ENCODE results near the gene HELZ2. TPM values are rescaled to one million over a fixed set of nuclear protein-coding genes. Genes with fewer than 3 reads are reported as not detected.

The HELZ2 gene
- total and polyA plus RNA-seq, 10 of the 15 experiments (the other 5 are each of a cell fraction or from before 2014, with no cell fraction given) = 0.05 to 33.3 (median 6.2) TPM

DNA sequence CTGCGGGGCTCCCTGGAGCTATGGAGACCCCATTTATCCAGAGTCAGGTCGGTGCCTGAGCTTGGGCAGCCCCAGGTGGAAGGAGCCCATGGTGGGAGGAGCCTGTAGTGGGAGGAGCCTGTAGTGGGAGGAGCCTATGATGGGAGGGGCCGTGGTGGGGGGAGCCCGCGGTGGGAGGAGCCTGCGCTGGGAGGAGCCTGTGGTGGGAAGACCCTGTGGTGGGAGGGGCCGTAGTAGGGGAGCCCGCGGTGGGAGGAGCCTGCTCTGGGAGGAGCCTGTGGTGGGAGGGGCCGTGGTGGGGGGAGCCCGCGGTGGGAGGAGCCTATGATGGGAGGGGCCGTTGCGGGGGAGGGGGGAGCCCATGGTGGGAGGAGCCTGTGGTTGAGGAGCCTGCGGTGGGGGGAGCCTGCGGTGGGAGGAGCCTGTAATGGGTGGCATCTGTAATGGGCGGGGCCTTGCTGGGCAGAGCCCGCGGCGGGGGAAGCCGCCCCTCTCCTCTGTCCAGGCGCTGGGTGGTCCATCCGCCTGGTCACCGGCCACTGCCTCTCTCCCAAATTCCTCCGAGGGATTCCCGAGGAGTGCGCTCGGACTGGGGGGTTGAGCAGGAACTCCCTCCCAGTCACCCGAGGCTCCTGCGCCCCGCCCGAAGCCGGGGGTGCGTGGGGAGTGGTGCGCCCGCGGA lies 20.6 kb downstream of the HELZ2 start (continued):
- TF ChIP-seq, protein P1, sequence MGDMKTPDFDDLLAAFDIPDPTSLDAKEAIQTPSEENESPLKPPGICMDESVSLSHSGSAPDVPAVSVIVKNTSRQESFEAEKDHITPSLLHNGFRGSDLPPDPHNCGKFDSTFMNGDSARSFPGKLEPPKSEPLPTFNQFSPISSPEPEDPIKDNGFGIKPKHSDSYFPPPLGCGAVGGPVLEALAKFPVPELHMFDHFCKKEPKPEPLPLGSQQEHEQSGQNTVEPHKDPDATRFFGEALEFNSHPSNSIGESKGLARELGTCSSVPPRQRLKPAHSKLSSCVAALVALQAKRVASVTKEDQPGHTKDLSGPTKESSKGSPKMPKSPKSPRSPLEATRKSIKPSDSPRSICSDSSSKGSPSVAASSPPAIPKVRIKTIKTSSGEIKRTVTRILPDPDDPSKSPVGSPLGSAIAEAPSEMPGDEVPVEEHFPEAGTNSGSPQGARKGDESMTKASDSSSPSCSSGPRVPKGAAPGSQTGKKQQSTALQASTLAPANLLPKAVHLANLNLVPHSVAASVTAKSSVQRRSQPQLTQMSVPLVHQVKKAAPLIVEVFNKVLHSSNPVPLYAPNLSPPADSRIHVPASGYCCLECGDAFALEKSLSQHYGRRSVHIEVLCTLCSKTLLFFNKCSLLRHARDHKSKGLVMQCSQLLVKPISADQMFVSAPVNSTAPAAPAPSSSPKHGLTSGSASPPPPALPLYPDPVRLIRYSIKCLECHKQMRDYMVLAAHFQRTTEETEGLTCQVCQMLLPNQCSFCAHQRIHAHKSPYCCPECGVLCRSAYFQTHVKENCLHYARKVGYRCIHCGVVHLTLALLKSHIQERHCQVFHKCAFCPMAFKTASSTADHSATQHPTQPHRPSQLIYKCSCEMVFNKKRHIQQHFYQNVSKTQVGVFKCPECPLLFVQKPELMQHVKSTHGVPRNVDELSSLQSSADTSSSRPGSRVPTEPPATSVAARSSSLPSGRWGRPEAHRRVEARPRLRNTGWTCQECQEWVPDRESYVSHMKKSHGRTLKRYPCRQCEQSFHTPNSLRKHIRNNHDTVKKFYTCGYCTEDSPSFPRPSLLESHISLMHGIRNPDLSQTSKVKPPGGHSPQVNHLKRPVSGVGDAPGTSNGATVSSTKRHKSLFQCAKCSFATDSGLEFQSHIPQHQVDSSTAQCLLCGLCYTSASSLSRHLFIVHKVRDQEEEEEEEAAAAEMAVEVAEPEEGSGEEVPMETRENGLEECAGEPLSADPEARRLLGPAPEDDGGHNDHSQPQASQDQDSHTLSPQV (IDR thresholded peaks at IDR 0.05) = no peak

- H3K36me3 ChIP-seq (ENCODE audit: control insufficient read depth in 2 of 2, insufficient read depth in 2 of 2, low read length in 1 of 2) = no peaks in the 10 kb centered on the region
- WGBS (ENCODE audit: insufficient coverage, insufficient replicate concordance, low lambda C conversion rate, missing lambda C conversion rate) = 2% methylated on average over 14 of the region's 15 CpGs
- no peaks in the 10 kb centered on the region for H3K79me2 ChIP-seq (ENCODE audit: control insufficient read depth, insufficient read depth, low read length)
- in situ Hi-C loops (cut with MboI) = no loop called here
- ChIA-PET RAD21 (ENCODE audit: unreplicated experiment) (interaction anchor here (1.0 to 2.0 kb wide), 6 partner anchors 8 to 89 kb away, joined by 3 to 23 read pairs (median 10); partner anchors contain the start of genes HELZ2 and PTK6), CTCF (interaction anchor here (0.6 to 2.2 kb wide), 6 partner anchors 10 to 243 kb away, joined by 3 to 9 read pairs (median 5); no protein-coding TSS in a partner anchor), SMC1A (ENCODE audit: uncharacterized antibody, unreplicated experiment) (interaction anchor here (0.6 to 3.5 kb wide), 3 partner anchors 15 to 89 kb away, joined by 3 to 16 read pairs (median 4); partner anchors contain the start of gene PTK6), POLR2A (interaction anchor here (0.6 to 2.2 kb wide), 9 partner anchors 9 to 303 kb away, joined by 3 to 11 read pairs (median 3); partner anchors contain the start of genes HELZ2, PPDPF and PTK6)
- no peaks in the 10 kb centered on the region; the same call in 1 of the 2 replicates for H4K20me1 ChIP-seq (ENCODE audit: control insufficient read depth, insufficient read depth)
- DNase-seq (ENCODE audit: low read depth, low spot score) (peak; percentile 52), FAIRE-seq (peak; percentile 71), ATAC-seq (peak; percentile 64)
- H3K9ac ChIP-seq (ENCODE audit: control insufficient read depth, insufficient read depth, low read length) = peak overlapping the region; percentile 16; the same call in 1 of the 2 replicates
- intact Hi-C loops (cut with micrococcal nuclease; ENCODE audit: unreplicated experiment) = loop anchor here (1.0 kb wide), 1 partner anchor 15 kb away; the partner anchor contains the start of gene PTK6
- H3K27me3 ChIP-seq (replicated peaks in 1 of 2; ENCODE audit: control insufficient read depth in 2 of 2, insufficient read depth in 2 of 2, low read length in 1 of 2) = no peaks in the 10 kb centered on the region; a peak in 1 of 4 replicates
- H3K9me3 ChIP-seq (replicated peaks; ENCODE audit: control insufficient read depth, insufficient read depth, low read length) = no peaks in the 10 kb centered on the region
- H3K4me1 ChIP-seq (ENCODE audit: control insufficient read depth, insufficient read depth, low read length) = peaks cover 22% of the 10 kb centered on the region
- H3K27ac ChIP-seq (ENCODE audit: control insufficient read depth, insufficient read depth) = peak overlapping the region; percentile 64
- H3K4me3 ChIP-seq = peak overlapping the region; percentile 24; the same call in 1 of the 2 replicates
- H2AFZ ChIP-seq (ENCODE audit: control insufficient read depth, low read depth, low read length) = peak overlapping the region; percentile 62
- peak overlapping the region; percentile 89 for H3K4me2 ChIP-seq (ENCODE audit: control insufficient read depth, insufficient read depth)
- BruUV-seq (replicated peaks) = no TSS peak
- peak; percentile 56 for TF ChIP-seq ATF7 (IDR thresholded peaks at IDR 0.05; ENCODE audit: low read depth)
- TF ChIP-seq ZNF384 (IDR thresholded peaks at IDR 0.05; ENCODE audit: borderline replicate concordance, low read depth, low read length) = peak; percentile 58; the same call in 1 of the 2 replicates
- TF ChIP-seq CREM (IDR thresholded peaks at IDR 0.05; ENCODE audit: low read depth) = peak; percentile 31; the same call in 1 of the 2 replicates
- TF ChIP-seq SMARCA5 (IDR thresholded peaks at IDR 0.05) = peak; percentile 55
- TF ChIP-seq CHD2 (IDR thresholded peaks at IDR 0.05; ENCODE audit: borderline replicate concordance, low read depth, low read length) = no peak
- 0 out of 2 replicates have a peak, but pooled peaks have one; percentile 9 for TF ChIP-seq SPI1 (IDR thresholded peaks at IDR 0.05; ENCODE audit: borderline replicate concordance, insufficient read depth, low read depth, low read length)
- peak; percentile 44 to 45; a peak in 3 of 4 replicates for TF ChIP-seq IKZF2 (IDR thresholded peaks at IDR 0.05)
- peak; percentile 64 for TF ChIP-seq NR2F1 (conservative IDR thresholded peaks at IDR 0.05)
- TF ChIP-seq MEF2B (IDR thresholded peaks at IDR 0.05; ENCODE audit: partially characterized antibody, poor library complexity, severe bottlenecking) = peak; percentile 17
- TF ChIP-seq EED (IDR thresholded peaks at IDR 0.05; ENCODE audit: low read depth) = peak; percentile 85
- 0 out of 2 replicates have a peak, but pooled peaks have one; percentile 15 for TF ChIP-seq NR2C1 (IDR thresholded peaks at IDR 0.05)
- 0 out of 2 replicates have a peak, but pooled peaks have one; percentile 23 for TF ChIP-seq DPF2 (IDR thresholded peaks at IDR 0.05)
- TF ChIP-seq MEF2A (IDR thresholded peaks at IDR 0.05; ENCODE audit: insufficient read depth, low read depth, low read length) = peak; percentile 56; the same call in 1 of the 2 replicates
- TF ChIP-seq CREB1 (IDR thresholded peaks at IDR 0.05; ENCODE audit: low read depth) = peak; percentile 32; the same call in 1 of the 2 replicates
- peak; percentile 89 for TF ChIP-seq RUNX3 (IDR thresholded peaks at IDR 0.05; ENCODE audit: low read length)
- TF ChIP-seq PAX5 (IDR thresholded peaks at IDR 0.05; ENCODE audit: borderline replicate concordance, low read depth, low read length) = peak; percentile 64; the same call in 1 of the 2 replicates
These were observed 21.4 kb downstream of the HELZ2 start for GRCh38 chr20:63552481-63553249.

All from GM12878 (cell line).